ENCODE measurements around the gene HOXA6. TPM values are rescaled to one million over a fixed set of nuclear protein-coding genes. Genes with fewer than 3 reads are reported as not detected.

HOXA6 gene
- total RNA-seq, 1 experiment from 2014 or later = not detected

- H3K4me1 Mint-ChIP-seq = peaks cover 3 to 11% of the 10 kb centered on the region in 2 experiments
- peaks cover 13 to 15% of the 10 kb centered on the region in 2 experiments for H3K9me3 Mint-ChIP-seq
- Histone ChIP-seq H3K4ac (ENCODE audit: low read depth, low read length) (no peak overlapping the region), H3K79me1 (ENCODE audit: insufficient read depth, low read depth, low read length, poor library complexity, severe bottlenecking) (no peaks in the 10 kb centered on the region), H3K14ac (ENCODE audit: insufficient read depth, low read length) (no peak overlapping the region), H2BK20ac (ENCODE audit: low read depth, low read length, poor library complexity, severe bottlenecking) (no peak overlapping the region), H3K79me2 (ENCODE audit: insufficient read depth, low read length) (no peaks in the 10 kb centered on the region), H4K5ac (ENCODE audit: insufficient read length, low read depth, low read length) (no peak overlapping the region), H3T11ph (ENCODE audit: low read length) (no peak overlapping the region), H3K23me2 (ENCODE audit: insufficient read length, low read depth, low read length, poor library complexity, severe bottlenecking) (no peaks in the 10 kb centered on the region), H2AFZ (ENCODE audit: low read length) (no peak overlapping the region), H4K20me1 (ENCODE audit: control insufficient read depth, insufficient read depth, insufficient read length) (no peaks in the 10 kb centered on the region), H2BK120ac (ENCODE audit: low read depth, low read length, poor library complexity, severe bottlenecking) (no peak overlapping the region), H3K9me3 (ENCODE audit: control insufficient read depth, low read depth, low read length) (no peaks in the 10 kb centered on the region), H2AK5ac (ENCODE audit: insufficient read length, low read length) (no peak overlapping the region), H3K27ac (ENCODE audit: insufficient read length, low read depth, low read length) (no peak overlapping the region), H4K8ac (replicated peaks; ENCODE audit: insufficient read length, low read depth, low read length) (no peak overlapping the region), H3K9ac (ENCODE audit: extremely low read depth, insufficient read length, low read length) (no peak overlapping the region), H2BK5ac (ENCODE audit: insufficient read length, low read length) (no peak overlapping the region), H3K56ac (ENCODE audit: insufficient read length, low read depth, low read length) (no peak overlapping the region), H3K4me1 (ENCODE audit: insufficient read depth, low read length) (no peaks in the 10 kb centered on the region), H3K18ac (ENCODE audit: insufficient read length, low read depth, low read length) (no peak overlapping the region), H3K4me2 (ENCODE audit: insufficient read depth, insufficient read length, low read length) (peak overlapping the region; percentile 47), H3K27me3 (ENCODE audit: insufficient read depth, low read length) (peaks cover 97% of the 10 kb centered on the region), H2BK15ac (ENCODE audit: low read depth, low read length) (no peak overlapping the region), H2BK12ac (ENCODE audit: insufficient read length, low read depth, low read length) (no peak overlapping the region), H4K91ac (ENCODE audit: insufficient read length, low read depth, low read length) (no peak overlapping the region), H3K23ac (ENCODE audit: insufficient read length, low read depth, low read length) (no peak overlapping the region)
- peaks cover 98% of the 10 kb centered on the region for H3K27me3 Mint-ChIP-seq (ENCODE audit: low read depth)
- WGBS (ENCODE audit: extremely low coverage, insufficient read length, low lambda C conversion rate) = no CpG with 5 or more reads among the region's 27 CpGs
- no peak for DNase-seq
- H3K36me3 Mint-ChIP-seq (ENCODE audit: insufficient read depth in 1 of 3, low read depth in 3 of 3) = peaks cover 0 to 2% (median 0%) of the 10 kb centered on the region in 3 experiments; a peak in 2 of 7 replicates
- H3K27ac Mint-ChIP-seq = no peak overlapping the region
- TF ChIP-seq, protein P1, sequence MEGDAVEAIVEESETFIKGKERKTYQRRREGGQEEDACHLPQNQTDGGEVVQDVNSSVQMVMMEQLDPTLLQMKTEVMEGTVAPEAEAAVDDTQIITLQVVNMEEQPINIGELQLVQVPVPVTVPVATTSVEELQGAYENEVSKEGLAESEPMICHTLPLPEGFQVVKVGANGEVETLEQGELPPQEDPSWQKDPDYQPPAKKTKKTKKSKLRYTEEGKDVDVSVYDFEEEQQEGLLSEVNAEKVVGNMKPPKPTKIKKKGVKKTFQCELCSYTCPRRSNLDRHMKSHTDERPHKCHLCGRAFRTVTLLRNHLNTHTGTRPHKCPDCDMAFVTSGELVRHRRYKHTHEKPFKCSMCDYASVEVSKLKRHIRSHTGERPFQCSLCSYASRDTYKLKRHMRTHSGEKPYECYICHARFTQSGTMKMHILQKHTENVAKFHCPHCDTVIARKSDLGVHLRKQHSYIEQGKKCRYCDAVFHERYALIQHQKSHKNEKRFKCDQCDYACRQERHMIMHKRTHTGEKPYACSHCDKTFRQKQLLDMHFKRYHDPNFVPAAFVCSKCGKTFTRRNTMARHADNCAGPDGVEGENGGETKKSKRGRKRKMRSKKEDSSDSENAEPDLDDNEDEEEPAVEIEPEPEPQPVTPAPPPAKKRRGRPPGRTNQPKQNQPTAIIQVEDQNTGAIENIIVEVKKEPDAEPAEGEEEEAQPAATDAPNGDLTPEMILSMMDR (conservative IDR thresholded peaks at IDR 0.05) = no peak; the same call in 2 of the 3 replicates
- H3K4me3 Mint-ChIP-seq = no peak overlapping the region
Measured at GRCh38 chr7:27161214-27161720, 13.7 kb upstream of the HOXA6 start.

Measured in H9 (cell line).